OCI-LY7 (cell line): Measurements from ENCODE around the gene SLC35F4. TPM values are rescaled to one million over a fixed set of nuclear protein-coding genes. Genes with fewer than 3 reads are reported as not detected.

Source experiments
- BruUV-seq: library from RNA; stranded (reverse); fragments of 400-500 nt; replicated peaks from 2 replicates; lab custom pipeline; 2021; lab: Mats Ljungman, UMichigan
- CTCF ChIA-PET: fragments of 300-600 bp; sonication (Branson Sonifier 250); formaldehyde crosslinking; loops from one replicate; lab custom pipeline; 2022; ENCODE audit warnings: antibody characterized with exemption; ENCODE audit not compliant: unreplicated experiment; lab: Charles Lee
- POLR2A ChIA-PET: fragments of 300-600 bp; sonication (Branson Sonifier 250); formaldehyde crosslinking; loops from one replicate; lab custom pipeline; 2022; ENCODE audit warnings: antibody characterized with exemption; lab: Charles Lee
- DNase-seq: peaks from one replicate; pipeline ENCODE4 v3.0.0-alpha.2; 2015; ENCODE audit warnings: low spot score
- H2AFZ ChIP-seq: fragments of 200-600 bp; sonication (generic), shearing (Covaris generic); 2 replicates; pipeline ENCODE4 v1.6.1; 2014; ENCODE audit warnings: mild to moderate bottlenecking, antibody characterized with exemption, low read length, moderate library complexity
- H3K27ac ChIP-seq: fragments of 200-600 bp; sonication (generic); 2 replicates; pipeline ENCODE4 v1.5.1; 2014; ENCODE audit warnings: mixed run types, low read depth, mild to moderate bottlenecking, moderate library complexity, low read length, inconsistent platforms; ENCODE audit not compliant: poor library complexity, severe bottlenecking
- H3K36me3 ChIP-seq: fragments of 200-600 bp; sonication (generic); 2 replicates; pipeline ENCODE4 v1.6.1; 2014; ENCODE audit warnings: mild to moderate bottlenecking, antibody characterized with exemption, low read length, moderate library complexity, mixed read lengths; ENCODE audit not compliant: insufficient read depth
- H3K4me1 ChIP-seq: fragments of 200-600 bp; sonication (generic); 2 replicates; pipeline ENCODE4 v1.5.1; 2014; ENCODE audit warnings: mild to moderate bottlenecking, low read length; ENCODE audit not compliant: insufficient read depth, poor library complexity, severe bottlenecking
- H3K4me2 ChIP-seq: fragments of 200-600 bp; sonication (generic); 2 replicates; pipeline ENCODE4 v1.6.1; 2014; ENCODE audit warnings: mild to moderate bottlenecking, low read length
- H3K4me3 ChIP-seq: fragments of 200-600 bp; sonication (generic); 2 replicates; pipeline ENCODE4 v1.5.1; 2014; ENCODE audit warnings: mild to moderate bottlenecking, low read depth, low read length; ENCODE audit not compliant: poor library complexity, severe bottlenecking
- H3K79me2 ChIP-seq: fragments of 200-600 bp; sonication (generic); 2 replicates; pipeline ENCODE4 v1.6.1; 2016; ENCODE audit warnings: low read depth, mild to moderate bottlenecking, low read length, moderate library complexity, mixed read lengths; ENCODE audit not compliant: insufficient read depth
- H3K9me2 ChIP-seq: fragments of 200-600 bp; sonication (generic); 2 replicates; pipeline ENCODE4 v1.6.1; 2016; ENCODE audit warnings: mild to moderate bottlenecking, low read length, mixed read lengths; ENCODE audit not compliant: insufficient read depth
- H3K9me3 ChIP-seq: fragments of 200-600 bp; sonication (generic); 2 replicates; pipeline ENCODE4 v1.6.1; 2014; ENCODE audit warnings: mild to moderate bottlenecking, mixed run types, low read length, mixed read lengths
- H4K20me1 ChIP-seq: fragments of 200-600 bp; sonication (generic); 2 replicates; pipeline ENCODE4 v1.6.1; 2014; ENCODE audit warnings: mild to moderate bottlenecking, antibody characterized with exemption, low read length, moderate library complexity, mixed read lengths; ENCODE audit not compliant: insufficient read depth
- CTCF ChIP-seq: fragments of 200-600 bp; sonication (generic); conservative IDR thresholded peaks from 2 replicates; pipeline ENCODE4 v1.5.1; 2014; ENCODE audit warnings: mild to moderate bottlenecking, antibody characterized with exemption, low read length, moderate library complexity, mixed read lengths
- EZH2phosphoT487 ChIP-seq: fragments of 200-600 bp; sonication (generic); IDR thresholded peaks from 2 replicates; pipeline ENCODE4 v1.6.1; 2018; ENCODE audit warnings: low read depth, borderline replicate concordance, mild to moderate bottlenecking, mixed run types, antibody characterized with exemption, low read length, moderate library complexity, mixed read lengths
- intact Hi-C: fragments of 100-400 bp; cut with micrococcal nuclease; formaldehyde crosslinking; loops from one replicate; pipeline ENCODE4 v1.10.0; 2022; ENCODE audit not compliant: unreplicated experiment
- total RNA-seq, 2 experiments: library from RNA; depleted of rRNA in 1 of 2; stranded (reverse); fragments of >200 nt in 1 of 2; shearing (Covaris generic) in 1 of 2; gene quantifications; 2 replicates each; pipeline ENCODE4 v1.2.3, GENCODE V29; 2014 to 2022

SLC35F4 gene
- total RNA-seq, 2 experiments from 2014 or later, result not detected

GRCh38 chr14:57671021-57671420 is 194.9 kb downstream of the SLC35F4 start:
- TF ChIP-seq EZH2phosphoT487 (no peak), CTCF (no peak)
- ChIA-PET POLR2A (interaction anchor here (0.7 kb wide), 1 partner anchor 251 kb away, joined by 6 read pairs; no protein-coding TSS in a partner anchor), CTCF (interaction anchor here (0.6 kb wide), 1 partner anchor 803 kb away, joined by 3 read pairs; no protein-coding TSS in a partner anchor)
- H3K79me2 ChIP-seq, result no peaks in the 10 kb centered on the region
- H3K36me3 ChIP-seq, result no peaks in the 10 kb centered on the region
- no peaks in the 10 kb centered on the region for H3K4me1 ChIP-seq
- no peak overlapping the region for H3K4me2 ChIP-seq
- no peaks in the 10 kb centered on the region for H3K9me2 ChIP-seq
- no peaks in the 10 kb centered on the region for H3K9me3 ChIP-seq
- no peak overlapping the region for H3K4me3 ChIP-seq
- BruUV-seq, result no TSS peak
- no peak overlapping the region for H3K27ac ChIP-seq
- no peak for DNase-seq
- no peak overlapping the region for H2AFZ ChIP-seq
- intact Hi-C loops, result no loop called here
- no peaks in the 10 kb centered on the region for H4K20me1 ChIP-seq

GRCh38 chr14:57660208-57660607 is 205.7 kb downstream of the SLC35F4 start:
- H3K27ac ChIP-seq, result no peak overlapping the region
- H3K4me2 ChIP-seq, result no peak overlapping the region
- ChIA-PET POLR2A (no interaction called here), CTCF (no interaction called here)
- no TSS peak for BruUV-seq
- H3K4me3 ChIP-seq, result no peak overlapping the region
- H2AFZ ChIP-seq, result no peak overlapping the region
- H3K4me1 ChIP-seq, result no peaks in the 10 kb centered on the region
- H3K9me2 ChIP-seq, result no peaks in the 10 kb centered on the region
- no peaks in the 10 kb centered on the region for H3K79me2 ChIP-seq
- no peaks in the 10 kb centered on the region for H3K36me3 ChIP-seq
- TF ChIP-seq EZH2phosphoT487, result no peak
- TF ChIP-seq CTCF, result no peak
- H3K9me3 ChIP-seq, result no peaks in the 10 kb centered on the region
- H4K20me1 ChIP-seq, result no peaks in the 10 kb centered on the region
- intact Hi-C loops, result no loop called here
- no peak for DNase-seq

DNA sequence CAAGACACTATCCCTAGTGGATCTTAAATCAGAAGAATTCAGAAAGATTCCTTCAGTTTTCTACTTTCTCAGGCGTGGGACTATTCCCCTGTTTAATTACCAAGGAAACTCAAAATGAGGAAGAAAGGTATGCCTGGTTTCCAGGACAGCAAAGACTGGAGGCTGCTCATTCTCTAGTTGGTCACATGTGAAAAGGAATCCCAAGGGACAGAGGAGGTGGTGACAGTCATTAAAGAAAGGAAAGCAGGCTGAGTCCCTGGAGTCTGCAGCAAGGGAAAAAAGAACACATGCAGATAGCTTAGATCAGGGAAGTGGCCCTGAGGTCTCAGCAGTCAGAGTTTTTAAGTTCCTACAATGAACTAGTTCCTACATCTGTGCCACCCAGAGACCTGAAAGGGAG is 206.8 kb downstream of the SLC35F4 start:
- CTCF ChIA-PET, result no interaction called here
- H3K4me3 ChIP-seq, result no peak overlapping the region
- DNase-seq, result no peak
- TF ChIP-seq CTCF (no peak), EZH2phosphoT487 (no peak)
- H3K79me2 ChIP-seq, result no peaks in the 10 kb centered on the region
- H4K20me1 ChIP-seq, result no peaks in the 10 kb centered on the region
- H3K4me1 ChIP-seq, result no peaks in the 10 kb centered on the region
- H2AFZ ChIP-seq, result no peak overlapping the region
- no peaks in the 10 kb centered on the region for H3K9me2 ChIP-seq
- intact Hi-C loops, result no loop called here
- no TSS peak for BruUV-seq
- no peaks in the 10 kb centered on the region for H3K9me3 ChIP-seq
- no peak overlapping the region for H3K27ac ChIP-seq
- no peaks in the 10 kb centered on the region for H3K36me3 ChIP-seq
- H3K4me2 ChIP-seq, result no peak overlapping the region
- POLR2A ChIA-PET, result no interaction called here
